ENCODE data around the gene PLEKHH3.

Gene PLEKHH3

GRCh38 chr17:42673885-42674754 is 2.7 kb downstream of the PLEKHH3 start:
- DNase-seq (ENCODE audit: low read depth), result no peak
- H3K4me3 ChIP-seq (ENCODE audit: control insufficient read depth, low read depth, low read length), result peak overlapping the region; percentile 93
- peak; percentile 67 for TF ChIP-seq CTCF (IDR thresholded peaks at IDR 0.05; ENCODE audit: control insufficient read depth, insufficient read depth, low read depth, low read length, missing control alignments)

GRCh38 chr17:42673266-42673884 is 3.4 kb downstream of the PLEKHH3 start:
- TF ChIP-seq CTCF (IDR thresholded peaks at IDR 0.05; ENCODE audit: control insufficient read depth, insufficient read depth, low read depth, low read length, missing control alignments), result no peak
- peak overlapping the region; percentile 93; the same call in 1 of the 2 replicates for H3K4me3 ChIP-seq (ENCODE audit: control insufficient read depth, low read depth, low read length)
- DNase-seq (ENCODE audit: low read depth), result no peak

- no peak for TF ChIP-seq CTCF (IDR thresholded peaks at IDR 0.05; ENCODE audit: control insufficient read depth, insufficient read depth, low read depth, low read length, missing control alignments)
- H3K4me3 ChIP-seq (ENCODE audit: control insufficient read depth, low read depth, low read length), result no peak overlapping the region
- no peak for DNase-seq (ENCODE audit: low read depth)
Measured at GRCh38 chr17:42672038-42672437, 4.8 kb downstream of the PLEKHH3 start.

- H3K4me3 ChIP-seq (ENCODE audit: control insufficient read depth, low read depth, low read length), result no peak overlapping the region
- TF ChIP-seq CTCF (IDR thresholded peaks at IDR 0.05; ENCODE audit: control insufficient read depth, insufficient read depth, low read depth, low read length, missing control alignments), result no peak
- no peak for DNase-seq (ENCODE audit: low read depth)
Measured at GRCh38 chr17:42670789-42671657, 5.8 kb downstream of the PLEKHH3 start.

- TF ChIP-seq CTCF (IDR thresholded peaks at IDR 0.05; ENCODE audit: control insufficient read depth, insufficient read depth, low read depth, low read length, missing control alignments), result no peak
- H3K4me3 ChIP-seq (ENCODE audit: control insufficient read depth, low read depth, low read length), result no peak overlapping the region
- DNase-seq (ENCODE audit: low read depth), result no peak
Measured at GRCh38 chr17:42669977-42670788, 6.6 kb downstream of the PLEKHH3 start.

- no peak for TF ChIP-seq CTCF (IDR thresholded peaks at IDR 0.05; ENCODE audit: control insufficient read depth, insufficient read depth, low read depth, low read length, missing control alignments)
- DNase-seq (ENCODE audit: low read depth), result no peak
- no peak overlapping the region for H3K4me3 ChIP-seq (ENCODE audit: control insufficient read depth, low read depth, low read length)
Measured at GRCh38 chr17:42669705-42669976, 7.2 kb downstream of the PLEKHH3 start.
